Esophagus (tissue), 2 donors: Measurements from ENCODE around the gene NAT16. TPM values are rescaled to one million over a fixed set of nuclear protein-coding genes. Genes with fewer than 3 reads are reported as not detected.
"Not testable (repeated sequence)": the region's sequence is repeated elsewhere in the genome, so short reads cannot be mapped to it uniquely, and the experiment has no call there.

Experiments used
- H3K27ac ChIP-seq, 2 donors: one replicate each; pipeline ENCODE4 v1.5.1; 2013; ENCODE audit warnings: low read depth in 2 of 2, mild to moderate bottlenecking in 2 of 2, inconsistent platforms in 1 of 2, low read length in 1 of 2, moderate library complexity in 1 of 2
- H3K27me3 ChIP-seq, 2 donors: one replicate each; pipeline ENCODE4 v1.6.1; 2013; ENCODE audit warnings: low read length in 2 of 2, control low read depth in 1 of 2, mild to moderate bottlenecking in 1 of 2; ENCODE audit not compliant: insufficient read depth in 2 of 2, control insufficient read depth in 1 of 2
- H3K36me3 ChIP-seq, 2 donors: one replicate each; pipeline ENCODE4 v1.6.1; 2013; ENCODE audit warnings: low read length in 1 of 2; ENCODE audit not compliant: control insufficient read depth in 2 of 2, insufficient read depth in 2 of 2
- H3K4me1 ChIP-seq, 2 donors: one replicate each; pipeline ENCODE4 v1.6.1; 2013; ENCODE audit warnings: low read length in 1 of 2; ENCODE audit not compliant: control insufficient read depth in 2 of 2, insufficient read depth in 2 of 2
- H3K4me3 ChIP-seq, 2 donors: one replicate each; pipeline ENCODE4 v1.5.1; 2013; ENCODE audit warnings: low read length in 2 of 2, mild to moderate bottlenecking in 2 of 2, low read depth in 1 of 2, moderate library complexity in 1 of 2
- H3K9me3 ChIP-seq, 2 donors: one replicate each; pipeline ENCODE4 v1.6.1; 2013; ENCODE audit warnings: mild to moderate bottlenecking in 2 of 2, low read depth in 1 of 2, low read length in 1 of 2, moderate library complexity in 1 of 2; ENCODE audit not compliant: control insufficient read depth in 2 of 2, insufficient read depth in 1 of 2
- WGBS, 2 donors: extraction: QIAGEN DNeasy Blood & Tissue Kit; methylation state at CpG; one replicate each; pipeline ENCODE4 v1.1.7; 2013; 5-methylcytosine and 5-hydroxymethylcytosine counted together
- polyA plus RNA-seq, 2 donors: library from polyadenylated mRNA; stranded (reverse); fragments of 200-250 nt; gene quantifications; one replicate each; pipeline ENCODE4 v1.2.3, GENCODE V29; 2013
- donor health status: healthy with polysubstance abuse.
- donor health status: Bipolar disorder and iron deficiency.

The NAT16 gene
- polyA plus RNA-seq, 2 donors = not detected

DNA sequence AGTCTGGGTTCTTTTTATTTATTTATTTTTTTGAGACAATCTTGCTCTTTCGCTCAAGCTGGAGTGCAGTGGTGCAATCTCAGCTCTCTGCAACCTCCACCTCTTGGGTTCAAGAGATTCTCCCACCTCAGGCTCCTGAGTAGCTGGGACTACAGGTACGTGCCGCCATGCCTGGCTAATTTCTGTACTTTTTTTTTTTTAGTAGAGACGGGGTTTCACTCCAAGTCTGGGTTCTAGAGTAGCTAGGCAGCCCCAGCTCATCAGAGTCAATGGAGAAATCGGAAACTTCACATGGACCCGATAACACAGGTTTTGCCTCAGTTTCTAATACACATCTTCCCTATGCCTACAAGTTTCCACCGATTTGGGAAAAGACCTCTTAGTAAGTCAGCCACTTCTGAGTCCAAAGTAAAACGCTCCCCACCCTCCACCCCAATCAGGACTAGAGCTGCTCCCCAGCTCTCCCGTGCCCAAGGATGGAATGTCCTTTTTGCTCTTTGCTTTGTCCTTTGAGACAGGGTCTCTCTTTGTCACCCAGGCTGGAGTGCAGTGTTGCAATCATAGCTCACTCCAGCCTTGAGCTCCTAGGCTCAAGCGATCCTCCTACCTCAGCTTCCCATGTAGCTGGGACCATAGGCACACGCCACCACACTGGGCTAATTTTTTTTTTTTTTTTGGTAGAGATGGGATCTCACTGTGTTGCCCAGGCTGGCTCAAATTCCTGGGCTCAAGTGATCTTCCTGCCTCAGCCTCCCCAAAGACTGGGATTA is 57.0 kb downstream of the NAT16 start:
- no peak overlapping the region for H3K4me3 ChIP-seq
- no peaks in the 10 kb centered on the region for H3K9me3 ChIP-seq
- peaks cover 9 to 17% of the 10 kb centered on the region in 2 donors for H3K4me1 ChIP-seq
- no peaks in the 10 kb centered on the region for H3K36me3 ChIP-seq
- WGBS, 2 donors = 89 to 93% methylated on average over 11 of the region's 11 CpGs
- no peaks in the 10 kb centered on the region for H3K27me3 ChIP-seq
- H3K27ac ChIP-seq = peak overlapping the region; percentile 69 to 77

DNA sequence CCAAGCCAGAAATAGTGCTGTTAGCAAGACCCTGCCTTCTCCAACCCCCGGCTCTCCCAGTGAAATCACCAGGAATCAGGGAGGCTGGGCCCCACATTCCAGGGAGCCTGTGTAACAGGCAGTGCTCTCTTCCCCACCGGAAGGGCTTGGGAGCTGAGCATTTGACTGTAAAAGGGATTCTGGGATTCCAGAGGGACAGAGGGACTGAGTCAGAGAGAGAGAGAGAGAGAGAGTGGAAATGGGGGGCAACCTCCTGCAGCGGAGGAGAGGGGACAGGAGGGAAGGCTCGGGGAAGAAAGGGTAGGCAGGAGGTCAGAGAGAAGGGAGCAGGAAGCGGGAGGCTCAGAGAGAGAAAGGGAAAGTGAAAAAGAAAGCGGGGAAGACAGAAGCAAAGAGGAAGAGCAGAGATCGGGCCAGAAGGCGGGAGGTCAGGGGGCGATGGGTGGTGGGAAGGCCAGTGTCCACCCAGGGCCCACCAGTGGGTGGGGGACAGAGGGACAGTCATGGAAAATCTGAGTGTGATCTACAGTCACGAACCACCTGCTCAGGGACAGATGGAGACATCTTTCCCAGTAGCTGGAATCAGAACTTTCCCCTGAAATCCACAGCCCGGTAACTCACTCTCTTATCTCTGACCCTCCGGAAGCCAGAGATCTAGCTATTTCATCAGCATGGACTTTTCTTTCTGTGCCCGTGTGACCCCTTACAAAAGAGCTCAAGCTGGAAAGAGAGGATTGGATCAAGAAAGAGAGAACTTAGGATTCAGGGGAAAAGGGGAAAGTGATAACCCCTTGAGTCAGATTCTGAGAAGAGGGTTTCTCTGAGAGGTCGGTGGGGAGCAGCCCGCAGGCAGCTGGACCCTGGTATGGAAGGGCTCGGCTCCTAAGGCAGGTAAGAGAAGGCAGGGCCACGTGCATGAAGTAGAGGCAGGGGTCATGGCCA is 57.8 kb downstream of the NAT16 start:
- no peaks in the 10 kb centered on the region for H3K9me3 ChIP-seq
- peak overlapping the region; percentile 19 to 25 for H3K4me3 ChIP-seq
- H3K27ac ChIP-seq = peak overlapping the region; percentile 69 to 77
- no peaks in the 10 kb centered on the region for H3K27me3 ChIP-seq
- peaks cover 9 to 16% of the 10 kb centered on the region in 2 donors for H3K4me1 ChIP-seq
- 30 to 34% methylated on average over 17 of the region's 17 CpGs for WGBS, 2 donors
- H3K36me3 ChIP-seq = no peaks in the 10 kb centered on the region

DNA sequence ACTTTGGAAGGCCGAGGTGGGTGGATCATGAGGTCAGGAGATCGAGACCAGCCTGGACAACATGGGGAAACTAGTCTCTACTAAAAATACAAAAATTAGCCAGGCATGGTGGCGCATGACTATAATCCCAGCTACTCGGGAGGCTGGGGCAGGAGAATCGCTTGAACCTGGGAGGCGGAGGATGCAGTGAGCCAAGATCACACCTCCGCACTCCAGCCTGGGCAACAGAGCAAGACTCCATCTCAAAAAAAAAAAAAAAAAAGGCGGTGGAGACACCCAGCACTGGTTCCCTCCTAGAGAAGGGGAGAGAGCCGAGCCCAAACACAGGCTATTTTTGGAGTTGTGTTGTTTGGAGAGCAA is 58.5 kb downstream of the NAT16 start:
- not testable (repeated sequence) for H3K36me3 ChIP-seq, H3K9me3 ChIP-seq, H3K27me3 ChIP-seq, H3K4me3 ChIP-seq
- 64 to 67% methylated on average over 8 to 9 of the region's 9 CpGs for WGBS, 2 donors
- peak overlapping the region; percentile 69 to 77 for H3K27ac ChIP-seq
- H3K4me1 ChIP-seq = peaks cover 5 to 13% of the 10 kb centered on the region in 2 donors

Other genes with a start within 250 kb of the NAT16 start
- gene MUC3A, start 230.8 kb downstream of the NAT16 start, polyA plus RNA-seq = under 1 TPM; 0.02 to 0.04 TPM
- under 1 TPM; 0.13 to 0.28 TPM for gene MUC12, start 210.7 kb downstream of the NAT16 start, polyA plus RNA-seq
- gene MUC17, start 160.2 kb downstream of the NAT16 start, polyA plus RNA-seq = not detected
- 10 to 100 TPM in 1 of 2 donors, 1 to 10 TPM in 1; 6.2 to 13.5 TPM for gene TRIM56, start 94.8 kb downstream of the NAT16 start, polyA plus RNA-seq
- gene SERPINE1, start 53.2 kb downstream of the NAT16 start, polyA plus RNA-seq = 1 to 10 TPM in 1 of 2 donors, under 1 TPM in 1; 0.88 to 1.3 TPM
- 10 to 100 TPM; 40.2 to 43.3 TPM for gene AP1S1, start 25.8 kb downstream of the NAT16 start, polyA plus RNA-seq
- under 1 TPM in 1 of 2 donors, not detected in 1; 0.01 TPM for gene VGF, start 14.7 kb downstream of the NAT16 start, polyA plus RNA-seq
- gene MOGAT3, start 20.7 kb upstream of the NAT16 start, polyA plus RNA-seq = not detected
- 1 to 10 TPM; 9.2 to 9.7 TPM for gene PLOD3, start 37.3 kb upstream of the NAT16 start, polyA plus RNA-seq
- 10 to 100 TPM; 56.0 to 73.2 TPM for gene ZNHIT1, start 37.9 kb upstream of the NAT16 start, polyA plus RNA-seq
- 1 to 10 TPM; 3.7 to 5.9 TPM for gene CLDN15, start 57.5 kb upstream of the NAT16 start, polyA plus RNA-seq
- 100 to 1,000 TPM in 1 of 2 donors, 10 to 100 TPM in 1; 70.0 to 202 TPM for gene FIS1, start 64.8 kb upstream of the NAT16 start, polyA plus RNA-seq
- 10 to 100 TPM in 1 of 2 donors, 1 to 10 TPM in 1; 5.4 to 10.1 TPM for gene IFT22, start 141.5 kb upstream of the NAT16 start, polyA plus RNA-seq
- gene COL26A1, start 182.6 kb upstream of the NAT16 start, polyA plus RNA-seq = not detected